HUDEP-2 (cell line): Measurements from ENCODE around the gene FHOD3.

ENCODE experiments used
- DNase-seq, 76 experiments: peaks; one replicate each; lab custom pipeline; 2025; ENCODE audit not compliant: unreplicated experiment in 76 of 76; lab: John Stamatoyannopoulos, UW

FHOD3 gene

DNA sequence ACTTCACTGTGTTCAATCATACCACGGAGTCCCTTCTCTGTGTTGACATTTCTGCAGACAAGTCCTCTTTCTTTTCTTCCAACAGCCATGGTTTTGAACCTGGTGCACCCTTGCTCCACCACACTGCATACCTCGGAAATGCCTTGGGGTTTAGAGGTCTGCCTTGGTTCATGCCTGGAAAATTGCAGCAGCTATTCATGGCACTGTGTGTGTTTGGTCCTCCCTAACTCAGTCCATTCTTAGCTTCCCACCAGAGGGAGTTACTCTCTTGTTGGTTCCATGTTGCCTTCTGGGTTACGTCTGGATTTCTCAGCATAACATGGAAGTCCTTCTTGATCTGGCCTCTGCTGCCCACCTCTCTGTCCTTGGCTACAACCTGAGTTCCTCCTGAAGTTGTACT is 206.0 kb downstream of the FHOD3 start:
- DNase-seq = no peak

GRCh38 chr18:36504928-36505327 is 207.4 kb downstream of the FHOD3 start:
- no peak for DNase-seq

DNA sequence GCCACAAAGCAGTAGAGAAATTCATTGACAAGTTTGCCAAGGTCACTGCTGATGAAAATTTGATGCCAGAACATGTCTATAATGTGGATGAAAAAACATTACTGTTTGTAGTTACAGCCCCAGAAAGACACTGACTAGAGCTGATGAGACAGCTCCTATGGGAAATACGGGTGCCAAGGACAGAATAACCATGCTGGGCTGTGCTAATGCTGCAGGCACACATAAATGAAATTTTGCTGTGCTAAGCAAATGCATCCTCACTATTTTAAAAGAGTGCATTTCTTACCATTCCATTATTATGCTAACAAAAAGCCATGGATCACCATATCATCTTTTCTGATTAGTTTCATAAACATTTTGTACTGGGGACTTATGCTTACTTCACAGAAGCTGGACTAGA is 208.2 kb downstream of the FHOD3 start:
- no peak for DNase-seq

DNA sequence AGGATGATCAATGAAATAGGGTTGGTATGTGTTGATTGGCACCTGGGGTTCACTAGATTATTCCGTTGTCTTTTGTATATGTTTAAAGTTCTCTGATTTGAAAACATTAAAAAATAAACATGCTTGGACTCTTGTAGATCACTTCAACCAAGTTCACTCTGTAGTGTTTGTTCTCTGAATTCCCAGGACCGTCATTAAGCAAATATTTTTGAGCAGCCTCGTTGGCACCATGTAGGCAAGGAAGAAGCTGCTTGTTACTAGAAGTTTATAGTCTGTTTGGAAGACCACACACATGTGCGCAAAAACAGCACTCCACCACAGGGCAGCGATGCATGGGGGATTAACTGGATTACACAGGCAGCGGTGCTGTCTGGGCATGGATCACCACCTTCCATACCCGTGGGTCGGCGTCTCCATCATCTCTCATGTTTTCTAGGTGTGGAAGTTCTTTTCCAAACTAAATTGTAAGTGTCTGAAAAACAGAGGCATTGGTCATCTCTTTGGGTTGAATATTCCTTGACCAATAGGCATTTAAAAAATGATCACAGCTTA is 212.2 kb downstream of the FHOD3 start:
- no peak for DNase-seq

DNA sequence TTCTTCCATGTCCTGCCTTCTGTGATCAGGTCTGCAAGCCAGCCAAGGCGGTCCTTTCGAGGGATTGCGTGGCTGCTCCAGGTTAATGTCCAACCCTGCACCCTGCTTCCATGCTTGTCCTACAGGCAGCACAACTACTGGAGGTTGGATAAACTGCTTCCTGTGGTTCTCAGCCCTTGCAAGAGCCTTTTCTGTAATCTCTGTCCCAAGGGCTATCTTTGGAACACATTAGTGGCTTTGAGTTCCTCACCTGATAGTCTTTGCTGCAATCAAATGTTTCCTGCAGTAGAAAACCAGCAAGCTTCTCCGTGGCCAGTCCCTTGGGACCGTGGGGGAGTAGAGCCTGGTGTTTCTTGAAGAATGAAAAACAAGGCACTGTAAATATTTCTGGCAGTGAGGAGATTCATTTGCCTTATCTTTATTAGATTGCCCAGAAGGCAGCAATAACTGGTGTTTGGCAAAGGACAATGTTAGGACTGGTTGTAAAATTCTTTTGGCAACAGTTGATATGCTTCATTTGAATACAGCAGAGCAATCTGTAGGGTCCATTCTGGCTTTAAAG is 214.4 kb downstream of the FHOD3 start:
- DNase-seq = peak in 1 of 76 experiments; percentile 1

DNA sequence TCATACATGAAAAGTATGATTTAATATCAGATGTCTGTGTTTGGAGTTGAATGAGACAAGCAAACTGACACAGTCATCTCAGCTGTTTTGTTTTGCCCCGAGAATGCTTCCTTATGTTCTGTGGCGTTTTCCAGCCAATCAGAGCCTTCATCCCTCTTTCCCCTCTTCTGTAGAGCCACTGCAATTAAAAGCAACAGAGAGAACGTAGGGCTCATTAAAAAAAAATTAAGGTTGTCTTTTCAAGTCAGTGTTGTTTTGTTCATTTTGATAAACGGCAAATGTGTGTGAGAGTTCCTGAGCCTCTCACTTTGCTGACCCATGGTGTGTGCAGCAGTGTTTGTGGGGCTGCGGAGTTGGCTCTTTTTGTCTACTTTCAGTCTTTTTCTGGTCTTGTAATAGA is 216.0 kb downstream of the FHOD3 start:
- DNase-seq = no peak

GRCh38 chr18:36514778-36515177 is 217.3 kb downstream of the FHOD3 start:
- DNase-seq = no peak

- no peak for DNase-seq
Observed at GRCh38 chr18:36516258-36516657, 218.7 kb downstream of the FHOD3 start.

DNA sequence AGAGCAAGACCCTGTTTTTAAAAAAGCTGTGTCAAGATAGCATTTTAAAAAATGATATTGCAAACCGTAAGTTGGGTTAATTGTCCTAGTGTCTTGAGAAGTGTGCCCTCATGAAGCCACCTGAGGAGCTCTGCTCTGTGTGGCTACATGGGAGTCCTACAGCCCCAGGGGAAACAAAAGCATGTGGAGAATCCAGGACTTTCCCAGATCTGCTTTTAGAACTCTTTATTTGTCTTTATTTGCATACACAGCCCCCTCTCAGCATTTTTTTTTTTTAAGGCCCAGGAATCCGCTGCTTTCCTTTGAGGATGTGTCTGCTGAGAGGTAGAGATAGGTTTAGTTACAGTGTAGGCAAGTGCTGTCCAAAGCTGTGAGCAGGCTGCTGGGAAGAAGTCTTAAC is 219.2 kb downstream of the FHOD3 start:
- DNase-seq = no peak

DNA sequence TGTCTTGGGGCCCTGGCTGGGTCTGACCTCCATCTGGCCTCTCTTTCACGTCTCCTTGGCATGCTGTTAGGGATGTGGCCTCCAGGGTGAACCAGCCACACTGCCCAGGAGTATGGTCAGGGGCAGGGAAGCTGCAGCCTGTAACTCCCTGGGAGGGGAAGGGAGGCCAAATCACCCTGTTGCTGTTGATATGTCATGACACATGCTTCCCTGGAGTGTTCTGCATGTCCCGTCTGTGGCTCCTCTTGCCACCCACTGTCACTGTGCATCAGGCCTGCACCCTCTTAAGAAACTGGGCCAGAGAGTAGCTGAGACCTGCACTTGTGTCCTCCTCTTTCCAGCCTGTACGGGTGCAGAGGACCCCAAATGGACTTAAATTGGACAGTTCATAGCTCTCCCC is 221.3 kb downstream of the FHOD3 start:
- no peak for DNase-seq

DNA sequence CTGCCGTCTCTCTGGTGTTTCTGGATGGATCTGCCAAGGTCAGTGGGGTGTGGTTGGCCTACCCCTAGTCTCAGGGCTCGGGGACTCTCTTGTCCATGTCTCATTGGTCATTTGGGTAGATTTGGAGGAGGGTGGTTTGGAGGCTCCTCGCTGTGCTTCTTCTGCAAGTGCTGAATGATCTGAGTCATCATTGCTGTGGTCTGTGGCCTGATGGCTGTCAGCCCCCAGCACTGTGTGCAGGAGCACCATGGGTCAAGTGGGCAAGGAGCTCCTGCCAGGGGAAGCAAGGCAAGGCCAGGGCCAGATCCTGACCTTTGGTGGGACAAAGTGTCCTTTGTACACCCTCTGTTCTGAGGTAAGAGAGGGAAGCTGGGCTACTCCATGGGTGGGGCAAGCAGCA is 221.8 kb downstream of the FHOD3 start:
- no peak for DNase-seq

GRCh38 chr18:36522509-36522908 is 225.0 kb downstream of the FHOD3 start:
- no peak for DNase-seq

GRCh38 chr18:36525913-36526312 is 228.4 kb downstream of the FHOD3 start:
- DNase-seq = no peak

DNA sequence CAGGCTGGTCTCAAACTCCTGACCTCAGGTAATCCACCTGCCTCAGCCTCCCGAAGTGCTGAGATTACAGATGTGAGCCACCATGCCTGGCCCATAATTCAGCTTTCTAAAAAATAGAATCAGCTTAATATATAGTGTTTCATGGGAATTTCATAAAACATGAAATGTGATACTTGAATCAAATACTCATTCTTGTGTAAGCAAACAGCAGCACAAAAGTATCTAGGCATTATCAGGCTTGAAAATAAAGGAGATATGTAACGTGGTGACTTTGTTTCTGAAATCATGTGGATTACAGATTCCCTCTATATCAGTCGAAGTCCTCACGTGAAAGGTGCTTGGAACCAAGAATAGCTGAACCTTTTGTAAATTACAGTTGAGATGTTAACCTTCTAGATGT is 229.1 kb downstream of the FHOD3 start:
- DNase-seq = no peak

GRCh38 chr18:36527051-36527450 is 229.5 kb downstream of the FHOD3 start:
- no peak for DNase-seq

DNA sequence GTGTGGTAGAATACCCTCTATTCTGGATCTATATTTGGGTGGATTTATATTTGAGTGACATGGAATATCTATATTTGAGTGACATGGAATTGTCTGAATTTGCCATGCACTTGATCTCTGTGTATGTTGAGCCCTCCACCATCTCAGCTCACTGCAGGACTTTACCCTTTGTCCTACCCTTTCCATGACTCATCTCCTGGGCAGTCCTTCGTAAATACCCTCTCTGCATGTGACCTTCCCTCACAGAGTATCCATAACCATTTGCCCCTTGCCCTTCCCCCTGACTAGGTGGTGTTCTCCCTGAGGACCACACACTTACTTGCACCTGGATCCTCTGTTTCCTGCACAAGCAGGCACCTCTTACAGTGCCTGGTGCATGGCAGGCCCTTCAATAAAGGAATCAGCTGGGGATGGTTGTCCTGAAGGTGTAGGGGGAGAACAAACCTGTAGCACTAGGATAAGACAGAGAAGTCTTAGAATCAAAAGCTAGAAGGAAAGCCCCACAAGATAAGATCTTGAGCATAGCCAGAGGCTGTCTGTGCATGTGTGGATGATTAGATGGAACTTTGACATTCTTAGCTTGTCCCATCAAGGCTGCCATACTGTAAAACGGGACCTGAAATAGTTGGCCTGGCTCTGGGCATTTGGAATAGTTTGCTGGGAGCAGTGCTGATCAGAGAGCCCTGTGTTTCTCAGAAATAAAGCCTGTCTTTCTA is 230.4 kb downstream of the FHOD3 start:
- DNase-seq = no peak

GRCh38 chr18:36529747-36530146 is 232.2 kb downstream of the FHOD3 start:
- no peak for DNase-seq

- no peak for DNase-seq
Observed at GRCh38 chr18:36530676-36531405, 233.3 kb downstream of the FHOD3 start.

DNA sequence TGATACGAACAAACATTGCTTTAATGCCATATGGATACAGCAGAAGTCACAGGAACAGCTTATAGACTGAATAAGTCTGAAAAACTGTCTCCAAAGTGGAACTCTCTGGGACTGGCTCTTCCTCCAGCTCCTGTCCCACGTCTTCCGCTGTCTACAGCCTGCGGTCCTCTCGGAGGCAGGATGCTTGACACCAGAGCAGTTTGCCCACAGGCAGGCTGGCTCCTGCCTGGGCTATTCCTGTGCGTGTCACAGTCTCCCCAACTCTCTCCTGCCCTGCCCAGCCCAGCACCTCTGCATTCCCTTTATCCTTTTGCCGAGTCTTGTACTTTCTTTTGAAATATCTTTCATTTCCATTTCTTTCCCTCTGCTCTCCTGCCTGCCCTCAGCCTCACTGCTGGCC is 234.1 kb downstream of the FHOD3 start:
- no peak for DNase-seq

GRCh38 chr18:36532394-36532793 is 234.9 kb downstream of the FHOD3 start:
- no peak for DNase-seq

DNA sequence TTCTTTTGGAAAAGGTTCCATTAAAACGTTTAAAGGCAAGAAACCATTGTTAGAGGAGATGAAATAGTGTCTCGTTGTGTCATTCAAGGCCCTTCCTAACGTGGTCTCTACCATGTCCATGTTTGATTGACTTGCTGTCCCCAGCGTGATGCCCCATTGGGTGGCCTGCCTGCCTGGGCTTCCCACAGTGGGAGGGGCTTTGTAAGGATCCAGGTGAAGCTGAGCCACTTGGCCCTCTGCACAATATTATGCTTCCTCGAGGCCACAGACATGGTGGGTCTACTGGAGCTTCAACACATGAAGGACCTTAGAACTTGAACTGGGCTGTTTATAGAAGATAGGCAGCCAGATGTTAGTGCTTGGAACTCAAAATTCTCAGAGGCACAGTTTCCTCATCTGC is 235.3 kb downstream of the FHOD3 start:
- no peak for DNase-seq
